ENCODE results near the gene RGS11. TPM values are rescaled to one million over a fixed set of nuclear protein-coding genes. Genes with fewer than 3 reads are reported as not detected.
A peak's percentile ranks its signal among the peaks of the same experiment; 100 is the strongest.

Gene RGS11
- total and polyA plus RNA-seq, 9 of the 15 experiments (the other 6 are each of a cell fraction or from before 2014, with no cell fraction given) = not detected

- in situ Hi-C loops (cut with MboI) = no loop called here
- TF ChIP-seq RBM22 (IDR thresholded peaks at IDR 0.05; ENCODE audit: low read depth, low read length, poor library complexity, severe bottlenecking) = peak; percentile 56
- no peak for TF ChIP-seq CXXC5 (CRISPR knock-in tag; IDR thresholded peaks at IDR 0.05)
- no peak for TF ChIP-seq ELK3 (CRISPR knock-in tag; IDR thresholded peaks at IDR 0.05)
- peak in 1 of 2 experiments; percentile 16; a peak in 1 of 4 replicates for TF ChIP-seq RAD21 (CRISPR knock-in tag; conservative IDR thresholded peaks at IDR 0.05 in 1 of 2, IDR thresholded peaks at IDR 0.05 in 1 of 2)
- TF ChIP-seq ZFP30 (CRISPR knock-in tag; IDR thresholded peaks at IDR 0.05; ENCODE audit: borderline replicate concordance) = no peak
- no peak for TF ChIP-seq ZNF239 (CRISPR knock-in tag; IDR thresholded peaks at IDR 0.05)
- no peak for TF ChIP-seq LEF1 (IDR thresholded peaks at IDR 0.05)
- TF ChIP-seq SMC3 (conservative IDR thresholded peaks at IDR 0.05; ENCODE audit: insufficient read depth, low read depth, low read length) = 0 out of 2 replicates have a peak, but pooled peaks have one; percentile 8
- TF ChIP-seq PHTF2 (CRISPR knock-in tag; IDR thresholded peaks at IDR 0.05) = no peak
- TF ChIP-seq CHD1 (IDR thresholded peaks at IDR 0.05; ENCODE audit: low read length) = no peak
- TF ChIP-seq ZBTB26 (CRISPR knock-in tag; IDR thresholded peaks at IDR 0.05) = no peak
- peak; percentile 56 to 98 (median 65) for TF ChIP-seq CTCF (IDR thresholded peaks at IDR 0.05 in 2 of 3, conservative IDR thresholded peaks at IDR 0.05 in 1 of 3; ENCODE audit: insufficient read depth in 2 of 3, low read depth in 1 of 3, low read length in 3 of 3)
- no peak for TF ChIP-seq CBX5 (IDR thresholded peaks at IDR 0.05; ENCODE audit: borderline replicate concordance, low read depth)
- TF ChIP-seq ZNF354B (CRISPR knock-in tag; IDR thresholded peaks at IDR 0.05) = no peak
- TF ChIP-seq HMBOX1 (IDR thresholded peaks at IDR 0.05) = no peak
Measured at GRCh38 chr16:318628-319027, 42.9 kb upstream of the RGS11 start.

More at GRCh38 chr16:318628-319027, 42.9 kb upstream of the RGS11 start:
- DNase-seq (ENCODE audit: extremely low read depth in 1 of 4, low spot score in 3 of 4) = peak in 2 of 4 experiments; percentile 37 to 43
- BruUV-seq (replicated peaks) = no TSS peak
- WGBS (ENCODE audit: insufficient coverage, low coverage, missing lambda C conversion rate) = 96% methylated on average over 18 of the region's 22 CpGs
- intact Hi-C loops (cut with micrococcal nuclease) = no loop called here
- POLR2A ChIA-PET = interaction anchor here (0.7 kb wide), 1 partner anchor 62 kb away, joined by 3 read pairs; no protein-coding TSS in a partner anchor
- Histone ChIP-seq H3K27ac (ENCODE audit: extremely low read depth, low read depth, low read length) (no peak overlapping the region), H4K20me1 (replicated peaks; ENCODE audit: control insufficient read depth, insufficient read depth, low read length) (peaks cover 25% of the 10 kb centered on the region; the same call in 1 of the 2 replicates), H3K9me3 (replicated peaks; ENCODE audit: control insufficient read depth, insufficient read depth, low read depth, low read length) (no peaks in the 10 kb centered on the region), H3K27me3 (ENCODE audit: control insufficient read depth in 2 of 2, insufficient read depth in 2 of 2, low read length in 2 of 2) (no peaks in the 10 kb centered on the region), H2AFZ (ENCODE audit: low read depth, low read length) (no peak overlapping the region), H3K4me1 (replicated peaks in 1 of 2; ENCODE audit: control insufficient read depth in 2 of 2, insufficient read depth in 2 of 2, low read length in 2 of 2) (peaks cover 2 to 49% of the 10 kb centered on the region in 2 experiments; a peak in 4 of 5 replicates), H3K9ac (ENCODE audit: insufficient read depth in 1 of 2, low read depth in 2 of 2, low read length in 2 of 2) (peak overlapping the region in 1 of 2 experiments; percentile 4; a peak in 1 of 4 replicates), H3K36me3 (ENCODE audit: control insufficient read depth, insufficient read depth, low read length) (peaks cover 62% of the 10 kb centered on the region), H3K4me2 (ENCODE audit: insufficient read depth, low read length) (no peak overlapping the region), H3K79me2 (ENCODE audit: control insufficient read depth, insufficient read depth, low read length) (peaks cover 91% of the 10 kb centered on the region), H3K4me3 (no peak overlapping the region), H3K9me1 (ENCODE audit: control insufficient read depth, insufficient read depth, low read length) (peaks cover under 1% of the 10 kb centered on the region)
- CTCF ChIA-PET (ENCODE audit: low intra/inter-chr PET ratio) = interaction anchor here (0.6 kb wide), 1 partner anchor 116 kb away, joined by 8 read pairs; no protein-coding TSS in a partner anchor
- FAIRE-seq = no peak
- ATAC-seq = peak; percentile 88
